Stimulated activated CD8-positive, alpha-beta memory T cell treated with anti-CD3 and anti-CD28 coated beads, Interleukin-15, amount 100 ng/mL, for 1 hour (primary cell): Measurements from ENCODE around the gene USP15.

Experiments used
- DNase-seq: peaks from one replicate; pipeline ENCODE4 v3.0.0-alpha.2; 2020; ENCODE audit warnings: low read depth

Gene USP15

DNA sequence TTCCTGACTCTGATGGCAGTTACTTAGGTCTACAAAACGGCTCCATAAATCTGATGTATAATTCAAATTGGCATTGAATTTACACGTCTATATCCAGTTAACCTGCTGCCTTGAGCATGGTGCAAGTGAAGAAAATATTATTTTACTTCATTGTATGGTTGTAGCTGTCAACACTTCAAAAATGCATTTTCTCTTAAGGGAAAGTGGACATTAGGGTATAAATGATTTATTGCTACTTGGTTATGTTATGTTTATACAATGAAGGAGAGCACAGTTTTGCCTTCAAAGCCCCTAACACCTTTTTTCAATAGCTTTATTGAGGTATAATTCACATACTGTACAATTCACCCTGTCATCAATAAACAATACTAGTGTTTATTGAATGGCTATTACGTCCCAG, 2.0 kb upstream of the USP15 start:
- DNase-seq = no peak

DNA sequence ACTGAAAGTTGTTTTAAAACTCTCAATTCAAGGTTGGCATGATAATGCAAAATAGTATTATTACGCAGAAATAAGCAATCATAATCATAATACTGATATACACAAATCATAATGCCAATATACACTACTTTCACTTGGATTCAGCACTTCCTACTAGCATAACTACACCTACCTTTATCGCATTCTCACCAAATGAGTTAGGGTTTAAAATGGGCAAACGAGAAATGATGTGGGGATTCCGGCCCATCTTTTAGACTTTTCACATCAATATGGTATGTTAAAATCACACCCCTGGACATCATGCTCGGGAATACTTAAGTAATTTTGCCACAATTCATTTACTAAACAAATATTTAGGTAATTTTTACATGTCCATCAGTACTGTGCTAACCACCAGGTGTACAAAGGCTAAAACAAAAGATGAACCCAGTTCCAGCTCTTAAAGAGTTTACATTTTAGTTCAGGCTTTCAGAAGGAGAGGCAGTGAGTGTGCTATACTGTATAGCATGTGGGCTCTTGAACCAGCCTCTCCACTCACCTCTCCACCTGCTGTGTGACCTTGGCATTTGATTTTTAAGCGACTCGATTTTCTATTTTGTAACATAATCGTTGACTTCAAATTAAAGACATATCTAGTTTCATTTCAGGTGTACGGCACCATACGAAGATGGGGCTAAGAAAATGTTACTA, 1.1 kb upstream of the USP15 start:
- no peak for DNase-seq

DNA sequence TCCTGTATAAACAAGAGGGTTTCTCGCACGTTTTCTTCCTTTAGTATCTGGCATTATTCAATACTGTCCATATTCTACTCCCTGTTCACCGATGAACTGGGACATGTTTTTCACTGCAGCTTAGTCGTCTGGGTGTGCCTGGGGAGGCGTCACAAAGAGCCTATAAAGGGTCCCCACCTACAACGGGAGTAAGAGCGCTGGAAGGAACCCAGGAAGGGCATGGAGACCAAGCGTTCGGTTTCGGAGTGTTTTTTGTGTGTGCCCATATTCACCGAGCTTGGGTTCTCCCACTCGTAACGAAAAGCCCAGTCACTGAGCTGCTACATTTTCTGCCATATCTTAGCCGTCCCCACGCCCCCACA, 592 bp upstream of the USP15 start:
- no peak for DNase-seq

DNA sequence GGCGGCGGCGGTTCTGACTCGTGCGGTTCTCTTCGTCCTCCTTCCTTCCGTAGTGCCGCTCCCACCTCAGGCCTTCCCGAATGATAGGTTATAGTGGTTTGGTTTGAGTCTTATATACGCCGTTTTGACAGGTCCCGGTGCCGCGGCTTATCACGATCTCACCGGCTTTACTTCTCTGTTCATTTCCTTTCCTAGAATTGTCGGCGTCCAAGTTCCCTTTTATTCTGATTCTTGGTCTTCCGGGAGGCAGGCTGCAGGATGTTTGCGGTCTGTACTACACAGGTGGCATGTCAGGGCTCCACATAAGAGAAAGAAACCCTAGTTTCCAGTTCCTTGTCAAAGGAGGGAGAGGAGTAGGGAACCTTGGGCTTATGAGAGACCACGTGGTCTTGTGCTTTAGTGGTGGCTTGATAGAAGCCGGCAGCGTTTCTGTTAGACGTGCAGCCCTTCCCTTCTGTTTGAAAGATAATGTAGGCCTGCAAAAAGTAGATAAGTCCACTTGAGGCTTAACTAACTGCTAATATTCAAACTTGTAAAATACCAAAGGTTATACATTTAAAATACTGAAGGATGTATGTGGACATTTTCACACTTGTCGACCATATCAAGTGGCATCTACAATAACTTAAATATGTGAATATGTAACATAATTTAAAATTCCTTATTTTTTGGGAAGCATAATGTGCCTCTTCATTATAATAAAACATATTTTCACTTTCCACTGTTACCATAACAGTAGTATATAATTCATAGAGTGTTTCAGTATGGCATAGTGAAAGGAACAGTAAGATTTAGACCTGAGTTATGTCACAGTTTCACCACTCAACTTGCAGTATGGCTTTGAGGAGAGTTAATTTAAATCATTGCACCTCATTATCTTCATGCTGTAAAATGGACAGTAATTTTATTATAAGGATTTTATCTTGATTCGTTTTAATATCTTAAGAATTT, 804 bp downstream of the USP15 start:
- peak; percentile 47 for DNase-seq

DNA sequence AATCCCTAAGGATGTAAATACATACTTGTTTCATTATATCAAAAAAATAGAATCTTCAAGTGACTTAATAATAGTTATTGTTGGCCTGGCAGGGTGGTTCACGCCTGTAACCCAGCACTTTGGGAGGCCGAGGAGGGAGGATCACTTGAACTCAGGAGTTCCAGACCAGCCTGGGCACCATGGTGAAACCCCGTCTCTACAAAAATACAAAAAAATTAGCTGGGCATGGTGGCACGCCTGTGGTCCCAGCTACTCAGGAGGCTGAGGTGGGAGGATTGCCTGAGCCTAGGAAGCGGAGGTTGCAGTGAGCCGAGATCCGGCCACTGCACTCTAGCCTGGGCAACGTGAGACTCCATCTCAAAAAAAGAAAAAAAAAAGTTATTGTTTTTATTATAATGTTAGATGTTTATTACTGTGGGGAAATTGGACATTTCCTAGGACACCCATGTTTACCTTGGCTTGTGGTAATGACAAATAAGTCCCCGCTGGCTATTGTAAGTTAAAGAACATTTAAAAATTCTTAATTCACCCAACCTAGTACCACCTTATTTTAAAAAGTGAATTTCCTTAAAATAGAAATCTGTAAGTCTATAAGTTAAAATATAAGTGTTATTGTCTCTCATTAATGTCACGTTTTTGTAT, 1.8 kb downstream of the USP15 start:
- DNase-seq = no peak

DNA sequence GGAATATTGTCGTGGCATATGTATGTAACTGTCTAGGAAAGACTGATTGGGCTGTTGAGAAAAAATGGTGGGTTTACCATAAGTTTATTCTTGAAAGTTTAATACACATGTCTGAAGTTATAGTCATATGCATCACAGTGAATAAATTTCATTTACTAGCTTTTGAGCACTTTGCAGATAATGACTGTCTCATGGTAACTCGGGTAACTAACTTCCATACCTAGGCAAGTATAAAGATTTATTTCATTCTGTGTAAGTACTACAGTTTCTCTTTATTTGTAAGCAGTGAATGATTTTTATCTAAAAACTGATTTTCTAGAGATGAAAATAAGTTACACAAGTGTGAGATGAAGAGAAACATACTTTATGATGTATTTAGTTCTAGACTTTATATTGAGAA, 3.0 kb downstream of the USP15 start:
- DNase-seq = no peak

DNA sequence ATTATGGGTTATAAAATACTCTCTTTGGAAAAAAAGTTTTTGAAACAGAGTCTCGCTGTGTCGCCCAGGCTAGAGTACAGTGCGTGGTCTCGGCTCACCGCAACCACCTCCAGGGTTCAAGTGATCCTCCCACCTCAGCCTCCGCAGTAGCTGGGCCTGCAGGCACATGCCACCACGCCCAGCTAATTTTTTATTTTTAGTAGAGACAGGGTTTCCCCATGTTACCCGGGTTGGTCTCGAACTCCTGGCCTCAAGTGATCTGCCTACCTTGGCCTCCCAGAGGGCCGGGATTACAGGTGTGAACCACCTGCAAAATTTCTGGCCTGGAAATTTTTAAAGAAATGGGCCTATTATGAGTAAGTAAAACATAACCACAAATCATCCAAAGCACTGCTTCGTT, 3.8 kb downstream of the USP15 start:
- no peak for DNase-seq

DNA sequence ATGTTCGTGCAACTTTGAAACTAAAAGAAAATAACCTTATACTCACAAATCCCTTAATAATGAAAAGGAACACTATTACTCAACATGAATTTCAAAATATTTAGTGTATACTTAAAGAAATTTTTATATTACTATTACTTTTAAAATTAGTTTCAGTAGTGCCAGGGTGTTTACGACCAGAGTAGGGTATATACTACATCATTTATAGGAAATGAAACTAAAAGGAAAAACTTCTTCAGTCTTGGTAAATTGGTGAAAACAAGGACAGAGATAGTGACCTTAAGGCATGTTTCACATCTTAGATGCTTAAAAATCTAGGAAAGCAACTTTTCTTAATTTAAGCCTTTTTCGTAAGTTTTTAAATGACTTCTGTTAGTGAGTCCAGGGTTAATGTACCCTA, 4.5 kb downstream of the USP15 start:
- no peak for DNase-seq

DNA sequence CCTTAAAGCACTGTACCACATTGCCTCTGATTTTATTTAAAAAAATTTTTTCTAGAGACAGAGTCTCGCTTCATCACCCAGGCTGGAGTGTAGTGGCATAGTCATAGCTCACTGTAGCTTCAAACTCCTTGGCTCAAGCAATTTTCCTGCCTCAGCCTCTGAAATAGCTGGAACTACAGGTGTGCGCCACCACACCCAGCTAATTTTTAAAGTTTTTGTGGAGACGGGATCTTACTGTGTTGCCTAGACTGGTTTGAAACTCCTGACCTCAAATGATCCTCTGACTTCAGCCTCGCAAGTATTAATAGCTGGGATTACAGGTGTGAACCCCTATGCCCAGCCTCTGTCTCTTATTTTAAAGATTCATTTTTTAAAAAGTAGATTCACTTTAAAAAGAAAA, 5.3 kb downstream of the USP15 start:
- no peak for DNase-seq

DNA sequence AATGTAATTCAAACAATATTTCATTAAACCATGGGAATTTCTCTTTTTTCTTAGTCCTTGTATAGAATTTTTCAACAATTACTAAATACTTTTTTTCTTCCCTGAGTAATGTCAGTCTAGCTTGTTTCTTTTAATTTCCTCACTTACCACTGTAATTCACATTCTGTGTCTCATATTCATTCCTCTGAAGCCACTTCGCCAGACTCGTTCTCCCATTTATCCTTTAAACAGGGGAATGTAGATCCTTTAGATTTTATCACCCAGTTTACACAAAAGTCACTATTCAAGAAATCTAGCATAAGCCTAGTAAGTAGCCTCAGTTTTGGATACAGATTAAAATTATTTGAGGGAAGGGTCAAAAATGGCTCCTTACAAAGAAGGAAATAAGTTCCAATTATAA, 6.8 kb downstream of the USP15 start:
- DNase-seq = no peak

DNA sequence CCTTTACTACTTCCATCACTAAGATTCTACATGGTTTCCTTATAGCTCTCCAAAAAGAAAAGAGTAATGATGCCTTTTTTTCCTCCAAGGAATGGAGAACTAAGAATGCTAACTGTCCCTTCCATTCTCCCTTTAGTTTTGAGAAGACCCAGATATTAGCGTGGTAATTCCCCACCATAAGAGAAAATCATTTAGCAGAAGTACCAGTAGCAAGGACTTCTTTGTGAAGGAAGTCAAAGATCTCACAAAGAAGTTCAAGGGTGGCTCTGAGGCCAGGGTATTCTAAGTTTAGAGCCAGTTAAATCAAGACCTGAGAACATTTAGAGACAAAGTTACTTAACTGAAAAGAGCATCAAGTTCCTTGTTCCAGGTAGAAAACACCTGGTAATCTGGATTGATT, 7.3 kb downstream of the USP15 start:
- no peak for DNase-seq

DNA sequence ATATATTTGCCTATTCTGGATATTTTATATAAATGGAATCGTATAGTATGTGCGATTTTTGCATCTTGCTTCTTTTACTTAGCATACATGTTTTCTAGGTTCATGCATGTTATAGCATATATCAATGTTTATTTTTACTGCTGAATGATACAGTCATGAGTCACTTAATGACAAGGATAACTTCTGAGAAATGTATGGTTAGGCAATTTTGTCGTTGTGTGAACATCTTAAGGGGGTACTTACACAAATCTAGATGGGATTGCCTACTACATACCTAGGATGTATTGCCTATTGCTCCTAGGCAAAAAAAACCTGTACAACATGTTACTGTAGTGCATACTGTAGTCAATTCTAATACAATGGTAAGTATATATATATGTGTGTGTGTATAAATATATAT, 8.8 kb downstream of the USP15 start:
- DNase-seq = no peak

DNA sequence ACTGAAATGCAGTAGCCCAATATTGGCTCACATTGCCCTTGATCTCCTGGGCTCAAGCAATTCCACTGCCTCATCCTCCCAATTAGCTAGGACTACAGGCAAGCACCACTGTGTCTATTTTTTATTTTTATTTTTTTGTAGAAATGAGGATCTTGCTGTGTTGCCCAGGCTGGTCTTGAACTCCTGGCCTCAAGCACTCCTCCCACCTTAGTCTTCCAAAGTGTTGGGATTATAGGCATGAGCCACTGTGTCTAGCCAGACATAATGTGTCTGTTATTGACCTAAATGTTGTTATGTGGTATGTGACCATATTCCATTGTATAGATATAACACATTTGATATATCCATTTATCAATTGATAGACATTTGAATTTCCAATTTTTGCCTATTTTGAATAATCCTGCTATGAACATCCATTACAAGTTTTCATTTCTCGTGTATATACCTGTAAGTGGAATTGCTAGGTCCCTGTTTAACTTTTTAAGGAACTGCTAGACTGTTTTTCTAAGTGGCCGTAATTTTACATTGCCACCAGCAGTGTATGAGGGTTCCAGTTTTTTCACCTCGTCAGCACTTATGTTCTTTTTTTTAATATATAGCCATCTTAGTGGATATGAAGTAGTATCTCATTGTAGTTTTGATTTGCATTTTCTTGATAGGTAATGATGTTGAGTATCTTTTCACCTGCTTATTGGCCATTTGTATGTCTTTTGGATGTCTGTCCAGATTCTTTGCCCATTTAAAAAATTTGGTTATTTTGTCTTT, 9.4 kb downstream of the USP15 start:
- no peak for DNase-seq

DNA sequence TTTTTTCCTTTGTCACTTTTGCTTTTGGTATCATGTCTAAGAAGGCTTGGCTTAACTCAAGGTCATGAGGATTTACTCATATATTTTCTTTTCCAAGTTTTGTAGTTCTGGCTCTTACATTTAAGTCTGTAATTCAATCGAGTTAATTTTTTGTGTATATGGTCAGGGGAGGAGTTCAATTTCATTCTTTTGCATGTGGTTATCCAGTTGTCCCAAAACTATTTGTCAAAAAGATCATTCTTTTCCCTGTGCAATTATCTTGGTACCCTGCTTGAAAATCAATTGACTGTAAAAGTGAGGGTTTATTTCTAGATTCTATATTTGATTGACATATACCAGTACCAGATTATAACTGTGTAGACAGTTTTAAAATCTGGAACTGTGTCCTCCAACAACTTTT, 10.2 kb downstream of the USP15 start:
- DNase-seq = no peak

DNA sequence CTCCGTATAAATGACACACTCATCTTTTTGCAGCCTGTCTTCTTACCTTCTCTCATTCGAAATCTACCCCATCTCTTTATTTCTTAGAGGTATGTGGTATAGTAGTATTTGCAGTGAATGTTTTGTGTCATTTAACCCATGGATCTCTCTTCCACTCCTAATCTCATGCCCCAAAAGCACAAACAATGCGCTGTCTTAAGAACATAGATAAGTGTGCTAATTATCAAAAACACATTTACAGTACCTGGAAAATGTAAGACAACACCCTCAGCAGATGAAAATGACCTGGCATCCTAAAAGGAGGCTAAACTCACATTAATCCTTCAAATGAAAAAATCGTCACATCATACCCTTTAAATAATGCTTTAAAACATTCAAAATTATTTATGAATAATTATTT, 10.7 kb downstream of the USP15 start:
- no peak for DNase-seq

DNA sequence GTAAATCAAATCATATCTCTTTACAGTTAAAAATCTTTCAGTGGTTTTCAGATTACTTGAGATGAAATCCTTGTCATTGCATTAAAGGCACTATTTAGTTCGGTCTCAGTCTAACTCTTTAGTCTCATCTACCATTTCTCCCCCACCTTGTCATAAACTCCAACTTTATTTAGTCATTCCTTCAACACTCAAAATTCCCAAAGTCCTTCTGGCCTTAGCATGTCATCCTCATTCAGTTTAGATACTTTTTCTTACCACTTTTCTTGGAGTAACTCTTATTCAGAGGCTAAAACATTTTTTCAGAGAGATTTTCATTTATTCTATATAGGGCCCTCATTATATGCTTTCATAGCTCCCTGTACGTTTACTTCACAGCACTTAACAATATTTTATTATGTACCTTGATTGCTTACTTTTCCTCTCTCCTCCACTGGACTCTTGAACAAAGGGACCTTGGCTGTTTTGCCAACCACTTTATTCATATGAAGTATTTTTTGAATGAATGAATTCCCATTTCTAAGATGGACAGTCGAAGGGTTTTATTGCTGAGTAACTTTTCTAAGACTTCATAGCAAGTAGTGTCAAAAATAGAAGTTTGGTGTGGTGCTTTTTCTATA, 12.8 kb downstream of the USP15 start:
- no peak for DNase-seq

DNA sequence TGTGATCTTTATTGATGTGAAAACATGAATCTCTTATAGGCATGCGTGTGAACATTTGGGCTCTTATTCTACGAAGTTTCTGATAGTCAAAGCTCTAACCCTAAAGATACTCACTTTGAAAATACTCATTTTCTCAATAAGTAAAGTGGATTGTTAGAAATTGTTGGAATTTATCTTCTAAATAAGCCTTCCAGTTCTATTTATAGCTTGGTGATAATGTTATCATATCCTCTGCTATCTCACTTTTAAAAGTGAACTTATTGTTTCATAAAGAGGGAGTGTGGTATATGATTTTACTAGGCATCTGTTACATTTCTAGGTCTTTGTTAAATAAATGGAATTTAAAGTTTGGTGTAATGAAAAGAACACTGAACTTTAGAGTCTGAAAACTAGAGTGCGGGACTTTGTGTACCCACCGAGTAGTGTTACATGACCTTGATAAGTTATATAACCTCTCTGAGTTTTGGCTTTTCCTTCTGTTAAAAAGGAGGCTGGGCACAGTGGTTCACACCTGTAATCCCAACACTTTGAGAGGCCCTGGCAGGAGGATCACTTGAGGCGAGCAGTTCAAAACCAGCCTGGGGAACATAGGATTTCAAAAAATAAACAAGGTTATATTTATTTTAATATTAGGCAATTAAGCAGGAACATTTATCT, 13.6 kb downstream of the USP15 start:
- no peak for DNase-seq

DNA sequence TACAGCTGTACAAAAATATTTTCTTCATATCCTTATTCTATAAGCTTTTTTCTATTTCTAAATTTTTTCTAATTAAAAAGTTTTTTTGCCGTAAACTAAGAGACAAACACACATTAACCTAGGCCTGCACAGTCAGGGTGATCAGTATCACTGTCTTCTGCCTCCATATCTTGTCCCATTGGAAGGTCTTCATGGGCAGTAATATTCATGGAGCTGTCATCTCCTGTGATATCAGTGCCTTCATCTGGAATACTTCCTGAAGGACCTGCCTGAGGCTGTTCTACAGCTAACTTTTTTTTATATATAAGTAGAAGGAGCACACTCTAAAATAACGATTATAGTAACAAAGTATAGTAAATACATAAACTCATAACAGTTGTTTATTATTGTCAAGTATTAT, 17.8 kb downstream of the USP15 start:
- DNase-seq = no peak

DNA sequence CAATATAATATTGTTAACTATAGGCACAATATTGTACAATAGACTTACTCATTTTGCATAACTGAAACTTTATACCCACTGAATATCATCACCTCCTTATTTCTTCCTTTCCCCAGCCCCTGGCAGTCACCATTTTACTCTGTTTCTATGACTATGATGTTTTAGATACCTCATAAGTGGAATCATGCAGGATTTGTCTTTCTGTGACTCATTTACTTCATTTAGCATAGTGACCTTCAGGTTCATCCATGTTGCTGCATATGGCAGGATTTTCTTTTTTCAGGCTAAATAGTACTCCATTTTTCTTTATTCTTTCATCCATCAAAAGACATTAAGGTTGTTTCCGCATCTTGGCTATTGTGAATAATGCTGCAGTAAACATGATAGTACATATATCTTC, 18.9 kb downstream of the USP15 start:
- no peak for DNase-seq

DNA sequence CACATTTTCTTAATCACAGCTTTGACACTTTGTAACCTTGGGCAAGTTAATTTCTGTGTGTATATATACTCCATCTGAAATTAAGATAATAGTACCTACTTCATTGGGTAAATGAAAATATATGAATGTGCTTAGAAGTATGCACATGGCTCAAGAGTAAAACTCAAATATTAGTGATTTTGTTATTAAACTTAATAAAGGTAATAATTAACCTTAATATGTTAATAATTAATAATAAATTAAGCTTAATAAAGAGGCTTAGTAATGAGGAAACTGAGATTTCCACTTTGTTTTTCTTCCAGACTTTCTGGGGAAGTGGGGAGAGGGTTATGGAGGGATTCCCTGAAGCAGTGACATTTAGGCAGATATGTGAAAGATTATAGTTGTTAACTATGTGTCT, 19.8 kb downstream of the USP15 start:
- no peak for DNase-seq

DNA sequence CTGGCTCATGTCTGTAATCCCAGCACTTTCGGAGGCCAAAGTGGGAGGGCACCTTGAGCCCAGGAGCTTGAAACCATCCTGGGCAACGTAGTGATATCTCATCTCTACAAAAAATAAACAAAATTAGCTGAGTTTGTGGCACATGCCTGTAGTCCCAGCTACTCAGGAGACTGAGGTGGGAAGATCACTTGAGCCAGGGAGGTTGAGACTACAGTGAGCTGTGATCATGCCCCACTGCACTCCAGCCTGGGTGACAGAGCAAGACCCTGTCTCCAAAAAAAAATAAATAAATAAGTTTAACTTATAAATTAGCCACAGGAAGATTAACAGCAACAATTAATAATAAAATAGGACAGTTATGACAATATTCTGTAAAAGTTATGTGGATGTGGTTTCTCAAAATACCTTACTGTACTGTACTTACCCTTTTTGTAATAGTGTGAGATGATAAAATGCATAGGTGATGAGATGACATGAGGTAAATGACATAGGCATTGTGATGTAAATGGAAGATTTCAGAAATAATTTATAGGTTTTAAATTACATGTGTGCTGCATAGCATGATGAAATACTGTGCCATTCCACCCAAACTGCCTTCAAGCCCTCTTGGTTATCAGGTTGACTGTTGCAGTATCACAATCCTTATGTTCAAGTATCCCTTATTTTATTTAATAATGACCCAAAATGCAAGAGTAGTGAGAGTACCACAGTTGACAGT, 22.0 kb downstream of the USP15 start:
- no peak for DNase-seq
